ENCODE results near the gene HTATIP2. TPM values are rescaled to one million over a fixed set of nuclear protein-coding genes. Genes with fewer than 3 reads are reported as not detected.
"Not testable (repeated sequence)": the region's sequence is repeated elsewhere in the genome, so short reads cannot be mapped to it uniquely, and the experiment has no call there.

The HTATIP2 gene
- total and polyA plus RNA-seq, 4 donors = 16.5 to 93.6 (median 64.1) TPM

- WGBS = 51% methylated on average over 6 of the region's 6 CpGs
- Histone ChIP-seq H3K4me1 (ENCODE audit: control insufficient read depth in 4 of 4, insufficient read depth in 4 of 4, low read length in 3 of 4) (peaks cover 1 to 12% (median 8%) of the 10 kb centered on the region in 4 donors), H3K9me3 (ENCODE audit: control insufficient read depth in 4 of 4, low read length in 3 of 4) (no peaks in the 10 kb centered on the region), H3K27ac (ENCODE audit: low read depth in 1 of 2, low read length in 2 of 2) (no peak overlapping the region), H3K27me3 (ENCODE audit: control insufficient read depth in 4 of 4, insufficient read depth in 4 of 4, low read length in 3 of 4) (no peaks in the 10 kb centered on the region), H3K9ac (ENCODE audit: low read depth in 1 of 2, low read length in 2 of 2) (peak overlapping the region in 1 of 2 donors; percentile 79), H3K4me3 (ENCODE audit: low read depth in 1 of 3, low read length in 3 of 3) (peak overlapping the region; percentile 68 to 86 (median 80)), H3K36me3 (ENCODE audit: control insufficient read depth in 4 of 4, insufficient read depth in 3 of 4, low read depth in 1 of 4, low read length in 3 of 4) (peaks cover 0 to 5% (median 1%) of the 10 kb centered on the region in 4 donors)
- no peak for TF ChIP-seq FOXA2 (IDR thresholded peaks at IDR 0.05)
- peak; percentile 22 for TF ChIP-seq YY1 (IDR thresholded peaks at IDR 0.05)
- no peak for TF ChIP-seq MAX (IDR thresholded peaks at IDR 0.05)
- DNase-seq (ENCODE audit: low spot score) = no peak
Measured at GRCh38 chr11:20364341-20364792, 853 bp downstream of the HTATIP2 start.

DNA sequence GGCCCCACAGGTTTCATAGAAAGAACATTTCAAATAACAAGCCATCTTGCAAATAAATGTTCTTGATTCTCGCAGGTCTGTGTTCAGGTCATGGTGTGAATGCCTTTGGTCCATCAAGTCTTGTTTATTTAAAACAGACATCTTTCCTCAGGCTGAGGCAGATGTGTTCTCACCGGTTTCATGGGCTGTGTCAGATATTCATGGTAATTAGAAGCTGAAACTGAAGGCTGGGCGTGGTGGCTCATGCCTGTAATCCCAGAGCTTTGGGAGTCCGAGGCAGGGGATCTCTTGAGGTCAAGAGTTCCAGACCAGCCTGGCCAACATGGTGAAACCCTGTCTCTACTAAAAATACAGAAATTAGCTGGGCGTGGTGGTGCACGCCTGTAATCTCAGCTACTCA is 2.0 kb downstream of the HTATIP2 start:
- DNase-seq (ENCODE audit: low spot score); H3K4me3 ChIP-seq (ENCODE audit: low read depth in 1 of 3, low read length in 3 of 3); H3K27ac ChIP-seq (ENCODE audit: low read depth in 1 of 2, low read length in 2 of 2); H3K36me3 ChIP-seq (ENCODE audit: control insufficient read depth in 4 of 4, insufficient read depth in 3 of 4, low read depth in 1 of 4, low read length in 3 of 4); H3K27me3 ChIP-seq (ENCODE audit: control insufficient read depth in 4 of 4, insufficient read depth in 4 of 4, low read length in 3 of 4); H3K9ac ChIP-seq (ENCODE audit: low read depth in 1 of 2, low read length in 2 of 2); H3K9me3 ChIP-seq (ENCODE audit: control insufficient read depth in 4 of 4, low read length in 3 of 4): not testable (repeated sequence)
- WGBS = 95% methylated on average over 6 of the region's 6 CpGs
- H3K4me1 ChIP-seq (ENCODE audit: control insufficient read depth in 4 of 4, insufficient read depth in 4 of 4, low read length in 3 of 4) = peaks cover 1 to 11% (median 8%) of the 10 kb centered on the region in 4 donors

GRCh38 chr11:20367313-20367948 is 3.9 kb downstream of the HTATIP2 start:
- no peak for DNase-seq (ENCODE audit: low spot score)
- H3K36me3 ChIP-seq (ENCODE audit: control insufficient read depth in 4 of 4, insufficient read depth in 3 of 4, low read depth in 1 of 4, low read length in 3 of 4) = peaks cover 0 to 6% (median 1%) of the 10 kb centered on the region in 4 donors
- no peak overlapping the region for H3K9ac ChIP-seq (ENCODE audit: low read depth in 1 of 2, low read length in 2 of 2)
- no peaks in the 10 kb centered on the region for H3K9me3 ChIP-seq (ENCODE audit: control insufficient read depth in 4 of 4, low read length in 3 of 4)
- 86% methylated on average over 9 of the region's 9 CpGs for WGBS
- TF ChIP-seq TAF1 (conservative IDR thresholded peaks at IDR 0.05) = no peak
- no peak for TF ChIP-seq SP1 (IDR thresholded peaks at IDR 0.05)
- TF ChIP-seq ATF3 (IDR thresholded peaks at IDR 0.05) = no peak
- no peak for TF ChIP-seq RAD21 (IDR thresholded peaks at IDR 0.05)
- no peak for TF ChIP-seq FOXA1 (IDR thresholded peaks at IDR 0.05)
- TF ChIP-seq RXRA (IDR thresholded peaks at IDR 0.05) = no peak
- no peak for TF ChIP-seq HNF4A (conservative IDR thresholded peaks at IDR 0.05)
- TF ChIP-seq ZBTB33 (IDR thresholded peaks at IDR 0.05) = no peak
- no peak for TF ChIP-seq YY1 (IDR thresholded peaks at IDR 0.05)
- TF ChIP-seq GABPA (IDR thresholded peaks at IDR 0.05 in 1 of 2, conservative IDR thresholded peaks at IDR 0.05 in 1 of 2) = no peak
- no peak for TF ChIP-seq HNF4G (IDR thresholded peaks at IDR 0.05)
- TF ChIP-seq, protein P1, sequence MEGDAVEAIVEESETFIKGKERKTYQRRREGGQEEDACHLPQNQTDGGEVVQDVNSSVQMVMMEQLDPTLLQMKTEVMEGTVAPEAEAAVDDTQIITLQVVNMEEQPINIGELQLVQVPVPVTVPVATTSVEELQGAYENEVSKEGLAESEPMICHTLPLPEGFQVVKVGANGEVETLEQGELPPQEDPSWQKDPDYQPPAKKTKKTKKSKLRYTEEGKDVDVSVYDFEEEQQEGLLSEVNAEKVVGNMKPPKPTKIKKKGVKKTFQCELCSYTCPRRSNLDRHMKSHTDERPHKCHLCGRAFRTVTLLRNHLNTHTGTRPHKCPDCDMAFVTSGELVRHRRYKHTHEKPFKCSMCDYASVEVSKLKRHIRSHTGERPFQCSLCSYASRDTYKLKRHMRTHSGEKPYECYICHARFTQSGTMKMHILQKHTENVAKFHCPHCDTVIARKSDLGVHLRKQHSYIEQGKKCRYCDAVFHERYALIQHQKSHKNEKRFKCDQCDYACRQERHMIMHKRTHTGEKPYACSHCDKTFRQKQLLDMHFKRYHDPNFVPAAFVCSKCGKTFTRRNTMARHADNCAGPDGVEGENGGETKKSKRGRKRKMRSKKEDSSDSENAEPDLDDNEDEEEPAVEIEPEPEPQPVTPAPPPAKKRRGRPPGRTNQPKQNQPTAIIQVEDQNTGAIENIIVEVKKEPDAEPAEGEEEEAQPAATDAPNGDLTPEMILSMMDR (IDR thresholded peaks at IDR 0.05; ENCODE audit: low read depth, low read length, missing input control) = no peak
- TF ChIP-seq EGR1 (IDR thresholded peaks at IDR 0.05; ENCODE audit: low read depth in 2 of 2) = no peak
- TF ChIP-seq JUND (IDR thresholded peaks at IDR 0.05) = no peak
- H3K4me3 ChIP-seq (ENCODE audit: low read depth in 1 of 3, low read length in 3 of 3) = no peak overlapping the region
- H3K27ac ChIP-seq (ENCODE audit: low read depth in 1 of 2, low read length in 2 of 2) = no peak overlapping the region
- H3K4me1 ChIP-seq (ENCODE audit: control insufficient read depth in 4 of 4, insufficient read depth in 4 of 4, low read length in 3 of 4) = peaks cover 1 to 10% (median 8%) of the 10 kb centered on the region in 4 donors
- H3K27me3 ChIP-seq (ENCODE audit: control insufficient read depth in 4 of 4, insufficient read depth in 4 of 4, low read length in 3 of 4) = no peaks in the 10 kb centered on the region
